Natural killer cell treated with Interleukin-12 subunit alpha and Interleukin-12 subunit beta and Interleukin-15 and Interleukin-18, amount 100 ng/mL, for 72 hours (primary cell): ENCODE measurements around the gene GBE1. TPM values are rescaled to one million over a fixed set of nuclear protein-coding genes. Genes with fewer than 3 reads are reported as not detected.

Source experiments
- ATAC-seq, 2 donors: fragments of 150-1000 bp; cut with Tn5 transposase in 1 of 2; sonication (Bioruptor Pico), chemical (Tn5 transposase) in 1 of 2; 2 replicates each; pipeline ENCODE4 v1.10.0; 2021
- DNase-seq: peaks from one replicate; pipeline ENCODE4 v3.0.0; 2022; ENCODE audit warnings: low spot score
- H3K27ac Mint-ChIP-seq, 2 donors: 1 replicate in 1 of 2; 2 replicates in 1 of 2; pipeline ENCODE4 v1.8.0; 2022; ENCODE audit warnings: mixed read lengths in 2 of 2, mild to moderate bottlenecking in 1 of 2, moderate library complexity in 1 of 2
- H3K27me3 Mint-ChIP-seq, 2 donors: 1 replicate in 1 of 2; 2 replicates in 1 of 2; pipeline ENCODE4 v1.8.0; 2022; ENCODE audit warnings: mixed read lengths in 2 of 2
- H3K36me3 Mint-ChIP-seq: one replicate; pipeline ENCODE4 v1.8.0; 2022; ENCODE audit warnings: mixed read lengths
- H3K4me1 Mint-ChIP-seq, 2 donors: 1 replicate in 1 of 2; 2 replicates in 1 of 2; pipeline ENCODE4 v1.8.0; 2022; ENCODE audit warnings: low read depth in 2 of 2, mixed read lengths in 2 of 2, mild to moderate bottlenecking in 1 of 2
- H3K4me3 Mint-ChIP-seq: one replicate; pipeline ENCODE4 v1.8.0; 2022; ENCODE audit warnings: mixed read lengths
- H3K9me3 Mint-ChIP-seq: 2 replicates; pipeline ENCODE4 v1.8.0; 2022; ENCODE audit warnings: mixed read lengths
- total RNA-seq, 2 donors: library from RNA; stranded (reverse); gene quantifications; one replicate each; pipeline ENCODE4 v1.2.3, GENCODE V29; 2022

Gene GBE1
- total RNA-seq, 2 donors from 2014 or later, result 22.3 to 44.3 TPM

- Mint-ChIP-seq H3K4me3 (no peak overlapping the region), H3K27me3 (no peaks in the 10 kb centered on the region), H3K4me1 (no peaks in the 10 kb centered on the region), H3K9me3 (peaks cover 6% of the 10 kb centered on the region), H3K36me3 (no peaks in the 10 kb centered on the region), H3K27ac (no peak overlapping the region)
- DNase-seq, result no peak
- no peak for ATAC-seq
These were observed 290.7 kb downstream of the GBE1 start for GRCh38 chr3:81470524-81471278.

- Mint-ChIP-seq H3K36me3 (no peaks in the 10 kb centered on the region), H3K27ac (no peak overlapping the region), H3K4me1 (no peaks in the 10 kb centered on the region), H3K9me3 (peaks cover 3% of the 10 kb centered on the region), H3K4me3 (no peak overlapping the region), H3K27me3 (no peaks in the 10 kb centered on the region)
- ATAC-seq (no peak), DNase-seq (no peak)
These were observed 293.1 kb downstream of the GBE1 start for GRCh38 chr3:81468391-81468790.

GRCh38 chr3:81466201-81466560 lies 295.3 kb downstream of the GBE1 start:
- H3K4me1 Mint-ChIP-seq, result no peaks in the 10 kb centered on the region
- no peak overlapping the region for H3K4me3 Mint-ChIP-seq
- no peak overlapping the region for H3K27ac Mint-ChIP-seq
- H3K27me3 Mint-ChIP-seq, result no peaks in the 10 kb centered on the region
- peaks cover 3% of the 10 kb centered on the region for H3K9me3 Mint-ChIP-seq
- no peak for DNase-seq
- H3K36me3 Mint-ChIP-seq, result no peaks in the 10 kb centered on the region
- ATAC-seq, result no peak

- Mint-ChIP-seq H3K9me3 (peaks cover 3% of the 10 kb centered on the region), H3K27ac (no peak overlapping the region), H3K36me3 (no peaks in the 10 kb centered on the region), H3K4me3 (no peak overlapping the region), H3K27me3 (no peaks in the 10 kb centered on the region), H3K4me1 (no peaks in the 10 kb centered on the region)
- ATAC-seq (no peak), DNase-seq (no peak)
These were observed 295.8 kb downstream of the GBE1 start for GRCh38 chr3:81465510-81466200.

- no peak overlapping the region for H3K4me3 Mint-ChIP-seq
These were observed 297.7 kb downstream of the GBE1 start for GRCh38 chr3:81463781-81464180.

GRCh38 chr3:81462921-81463320 lies 298.5 kb downstream of the GBE1 start:
- Mint-ChIP-seq H3K27ac (no peak overlapping the region), H3K36me3 (no peaks in the 10 kb centered on the region), H3K9me3 (peaks cover 2% of the 10 kb centered on the region), H3K4me1 (no peaks in the 10 kb centered on the region), H3K4me3 (no peak overlapping the region), H3K27me3 (no peaks in the 10 kb centered on the region)
- no peak for DNase-seq
- no peak for ATAC-seq

More at GRCh38 chr3:81463781-81464180, 297.7 kb downstream of the GBE1 start:
- no peaks in the 10 kb centered on the region for H3K4me1 Mint-ChIP-seq
- H3K36me3 Mint-ChIP-seq, result no peaks in the 10 kb centered on the region
- ATAC-seq (no peak), DNase-seq (no peak)
- peaks cover 2% of the 10 kb centered on the region for H3K9me3 Mint-ChIP-seq
- H3K27me3 Mint-ChIP-seq, result no peaks in the 10 kb centered on the region
- no peak overlapping the region for H3K27ac Mint-ChIP-seq

GRCh38 chr3:81459733-81460132 lies 301.7 kb downstream of the GBE1 start:
- ATAC-seq, result no peak
- Mint-ChIP-seq H3K27ac (no peak overlapping the region), H3K36me3 (no peaks in the 10 kb centered on the region), H3K4me1 (no peaks in the 10 kb centered on the region), H3K27me3 (no peaks in the 10 kb centered on the region), H3K4me3 (no peak overlapping the region), H3K9me3 (peaks cover 2% of the 10 kb centered on the region)
- DNase-seq, result no peak

- no peak overlapping the region for H3K4me3 Mint-ChIP-seq
- no peak for DNase-seq
- H3K9me3 Mint-ChIP-seq, result peaks cover 8% of the 10 kb centered on the region
- no peaks in the 10 kb centered on the region for H3K4me1 Mint-ChIP-seq
- ATAC-seq, result no peak
- no peaks in the 10 kb centered on the region for H3K27me3 Mint-ChIP-seq
- H3K27ac Mint-ChIP-seq, result no peak overlapping the region
- no peaks in the 10 kb centered on the region for H3K36me3 Mint-ChIP-seq
These were observed 309.0 kb downstream of the GBE1 start for GRCh38 chr3:81452418-81452817.

GRCh38 chr3:81451611-81452010 lies 309.8 kb downstream of the GBE1 start:
- DNase-seq (no peak), ATAC-seq (no peak)
- Mint-ChIP-seq H3K4me1 (no peaks in the 10 kb centered on the region), H3K27ac (no peak overlapping the region), H3K36me3 (no peaks in the 10 kb centered on the region), H3K4me3 (no peak overlapping the region), H3K27me3 (no peaks in the 10 kb centered on the region), H3K9me3 (peaks cover 8% of the 10 kb centered on the region)

- no peak overlapping the region for H3K4me3 Mint-ChIP-seq
- no peaks in the 10 kb centered on the region for H3K4me1 Mint-ChIP-seq
- H3K27me3 Mint-ChIP-seq, result no peaks in the 10 kb centered on the region
- no peak overlapping the region for H3K27ac Mint-ChIP-seq
- DNase-seq (no peak), ATAC-seq (no peak)
- H3K9me3 Mint-ChIP-seq, result peaks cover 8% of the 10 kb centered on the region
- H3K36me3 Mint-ChIP-seq, result no peaks in the 10 kb centered on the region
These were observed 310.3 kb downstream of the GBE1 start for GRCh38 chr3:81451140-81451539.

GRCh38 chr3:81446806-81447205 lies 314.6 kb downstream of the GBE1 start:
- H3K4me1 Mint-ChIP-seq, result no peaks in the 10 kb centered on the region
- ATAC-seq (no peak), DNase-seq (no peak)
- H3K27me3 Mint-ChIP-seq, result no peaks in the 10 kb centered on the region
- no peak overlapping the region for H3K4me3 Mint-ChIP-seq
- H3K9me3 Mint-ChIP-seq, result peaks cover 5% of the 10 kb centered on the region
- H3K36me3 Mint-ChIP-seq, result no peaks in the 10 kb centered on the region
- H3K27ac Mint-ChIP-seq, result no peak overlapping the region

- ATAC-seq, result no peak
- peaks cover 9% of the 10 kb centered on the region for H3K9me3 Mint-ChIP-seq
- H3K4me3 Mint-ChIP-seq, result no peak overlapping the region
- DNase-seq, result no peak
- no peak overlapping the region for H3K27ac Mint-ChIP-seq
- H3K4me1 Mint-ChIP-seq, result no peaks in the 10 kb centered on the region
- no peaks in the 10 kb centered on the region for H3K27me3 Mint-ChIP-seq
- no peaks in the 10 kb centered on the region for H3K36me3 Mint-ChIP-seq
These were observed 315.7 kb downstream of the GBE1 start for GRCh38 chr3:81445712-81446111.

GRCh38 chr3:81444817-81445460 lies 316.5 kb downstream of the GBE1 start:
- ATAC-seq, result no peak
- H3K9me3 Mint-ChIP-seq, result peaks cover 9% of the 10 kb centered on the region
- no peaks in the 10 kb centered on the region for H3K36me3 Mint-ChIP-seq

GRCh38 chr3:81443958-81444357 lies 317.5 kb downstream of the GBE1 start:
- H3K9me3 Mint-ChIP-seq, result peaks cover 4% of the 10 kb centered on the region
- DNase-seq (no peak), ATAC-seq (no peak)
- H3K4me1 Mint-ChIP-seq, result no peaks in the 10 kb centered on the region
- H3K36me3 Mint-ChIP-seq, result no peaks in the 10 kb centered on the region
- H3K27me3 Mint-ChIP-seq, result no peaks in the 10 kb centered on the region
- H3K27ac Mint-ChIP-seq, result no peak overlapping the region
- H3K4me3 Mint-ChIP-seq, result no peak overlapping the region

More at GRCh38 chr3:81444817-81445460, 316.5 kb downstream of the GBE1 start:
- no peak for DNase-seq
- Mint-ChIP-seq H3K4me1 (no peaks in the 10 kb centered on the region), H3K27ac (no peak overlapping the region), H3K27me3 (no peaks in the 10 kb centered on the region), H3K4me3 (no peak overlapping the region)
